GM23248 (cell line): ENCODE results near the gene SLC5A4.

Source experiments
- EZH2 ChIP-seq: fragments of 200-600 bp; sonication (generic); IDR thresholded peaks from 2 replicates; pipeline ENCODE4 v1.6.1; 2018; ENCODE audit warnings: antibody characterized with exemption, mild to moderate bottlenecking; ENCODE audit not compliant: insufficient read depth, poor library complexity, severe bottlenecking
- EZH2phosphoT487 ChIP-seq: fragments of 200-600 bp; sonication (generic); IDR thresholded peaks from 2 replicates; pipeline ENCODE4 v1.6.1; 2018; ENCODE audit warnings: antibody characterized with exemption, moderate library complexity, mild to moderate bottlenecking, low read depth; ENCODE audit not compliant: insufficient read depth

DNA sequence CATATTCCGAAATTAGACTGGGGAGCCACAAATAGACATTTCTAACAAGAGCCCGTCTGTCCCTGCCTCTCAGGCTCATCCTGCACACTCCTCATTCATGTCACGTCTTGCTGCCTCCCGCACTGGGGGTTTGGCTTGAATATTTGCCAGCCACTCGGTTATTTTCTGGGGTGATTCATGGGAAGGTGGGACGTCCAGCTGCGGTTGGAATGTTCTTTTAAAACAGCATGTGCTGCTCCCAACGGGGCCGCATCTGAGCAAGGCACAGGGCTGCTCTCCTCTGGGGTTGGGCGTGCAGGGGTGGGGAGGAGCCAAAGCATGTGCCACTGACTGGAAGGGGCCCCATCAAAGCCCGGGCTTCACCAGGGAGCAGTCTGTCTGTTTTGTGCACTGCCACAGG is 25.9 kb upstream of the SLC5A4 start:
- no peak for TF ChIP-seq EZH2phosphoT487
- TF ChIP-seq EZH2: no peak
